ENCODE results near the gene KCNE2.

GRCh38 chr21:34348890-34349519 is 14.8 kb upstream of the KCNE2 start:
- TF ChIP-seq, protein P1, sequence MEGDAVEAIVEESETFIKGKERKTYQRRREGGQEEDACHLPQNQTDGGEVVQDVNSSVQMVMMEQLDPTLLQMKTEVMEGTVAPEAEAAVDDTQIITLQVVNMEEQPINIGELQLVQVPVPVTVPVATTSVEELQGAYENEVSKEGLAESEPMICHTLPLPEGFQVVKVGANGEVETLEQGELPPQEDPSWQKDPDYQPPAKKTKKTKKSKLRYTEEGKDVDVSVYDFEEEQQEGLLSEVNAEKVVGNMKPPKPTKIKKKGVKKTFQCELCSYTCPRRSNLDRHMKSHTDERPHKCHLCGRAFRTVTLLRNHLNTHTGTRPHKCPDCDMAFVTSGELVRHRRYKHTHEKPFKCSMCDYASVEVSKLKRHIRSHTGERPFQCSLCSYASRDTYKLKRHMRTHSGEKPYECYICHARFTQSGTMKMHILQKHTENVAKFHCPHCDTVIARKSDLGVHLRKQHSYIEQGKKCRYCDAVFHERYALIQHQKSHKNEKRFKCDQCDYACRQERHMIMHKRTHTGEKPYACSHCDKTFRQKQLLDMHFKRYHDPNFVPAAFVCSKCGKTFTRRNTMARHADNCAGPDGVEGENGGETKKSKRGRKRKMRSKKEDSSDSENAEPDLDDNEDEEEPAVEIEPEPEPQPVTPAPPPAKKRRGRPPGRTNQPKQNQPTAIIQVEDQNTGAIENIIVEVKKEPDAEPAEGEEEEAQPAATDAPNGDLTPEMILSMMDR (IDR thresholded peaks at IDR 0.05): no peak
- no peak for TF ChIP-seq POLR2AphosphoS5 (IDR thresholded peaks at IDR 0.05)

All from breast epithelium (tissue), 3 donors.